K562 (cell line): Measurements from ENCODE around the gene HK2. TPM values are rescaled to one million over a fixed set of nuclear protein-coding genes. Genes with fewer than 3 reads are reported as not detected.

Experiments used
- CBX2 ChIP-seq: fragments of 200-600 bp; sonication (generic); IDR thresholded peaks from one replicate; pipeline ENCODE4 v1.6.1; 2012; ENCODE audit warnings: mild to moderate bottlenecking, low read length, inconsistent platforms; ENCODE audit not compliant: insufficient read depth, poor library complexity, severe bottlenecking
- CREB3L1 ChIP-seq: fragments of 450-650 bp; IDR thresholded peaks from 2 replicates; pipeline ENCODE4 v1.6.1; 2014; ENCODE audit warnings: low read depth, mild to moderate bottlenecking, moderate library complexity, borderline replicate concordance
- E2F6 ChIP-seq, 2 experiments: IDR thresholded peaks; 2 replicates each; pipeline ENCODE4 v1.6.1; 2011; ENCODE audit warnings: borderline replicate concordance in 1 of 2, control low read depth in 1 of 2, low read depth in 1 of 2, low read length in 1 of 2, mild to moderate bottlenecking in 1 of 2, mixed read lengths in 1 of 2, moderate library complexity in 1 of 2; ENCODE audit not compliant: insufficient read depth in 1 of 2, insufficient read length in 1 of 2, poor library complexity in 1 of 2, severe bottlenecking in 1 of 2; ENCODE audit errors: extremely low read depth in 1 of 2
- GABPB1 ChIP-seq: sonication (generic); formaldehyde crosslinking; IDR thresholded peaks from 2 replicates; pipeline ENCODE4 v1.8.0; 2022; ENCODE audit warnings: mild to moderate bottlenecking, missing genetic modification reagents
- LCOR ChIP-seq: sonication (generic); formaldehyde crosslinking; IDR thresholded peaks from 2 replicates; pipeline ENCODE4 v1.8.0; 2022; ENCODE audit warnings: mild to moderate bottlenecking, missing genetic modification reagents
- MXI1 ChIP-seq: IDR thresholded peaks from 2 replicates; pipeline ENCODE4 v1.6.1; 2011; ENCODE audit warnings: low read depth, mild to moderate bottlenecking, improper control_type of control experiment, low read length
- MYBL2 ChIP-seq, 2 experiments: fragments of 450-650 bp in 1 of 2; sonication (generic) in 1 of 2; formaldehyde crosslinking in 1 of 2; IDR thresholded peaks; 2 replicates each; pipeline versions ENCODE4 v1.6.1 to v1.8.1; 2017 to 2022; ENCODE audit warnings: borderline replicate concordance in 1 of 2, inconsistent platforms in 1 of 2, low read depth in 1 of 2, mild to moderate bottlenecking in 1 of 2, missing genetic modification reagents in 1 of 2, moderate library complexity in 1 of 2
- NR2C1 ChIP-seq, 2 experiments: fragments of 450-650 bp; IDR thresholded peaks; 2 replicates each; pipeline ENCODE4 v1.6.1; 2017; ENCODE audit warnings: mild to moderate bottlenecking in 2 of 2, antibody characterized with exemption in 1 of 2, inconsistent platforms in 1 of 2, missing compliant biosample characterization in 1 of 2, missing genetic modification characterization in 1 of 2
- NR2C2 ChIP-seq, 2 experiments: fragments of 200-800 bp in 1 of 2; sonication (Bioruptor generic) in 1 of 2; sonication (generic) in 1 of 2; formaldehyde crosslinking in 1 of 2; IDR thresholded peaks; 2 replicates each; pipeline versions ENCODE4 v1.6.1 to v1.8.0; 2016 to 2022; ENCODE audit warnings: mild to moderate bottlenecking in 1 of 2, missing compliant biosample characterization in 1 of 2, missing genetic modification characterization in 1 of 2, missing genetic modification reagents in 1 of 2
- PRDM10 ChIP-seq: fragments of 450-650 bp; IDR thresholded peaks from 2 replicates; pipeline ENCODE4 v1.6.1; 2018; ENCODE audit not compliant: partially characterized antibody
- SP1 ChIP-seq: sonication (generic); formaldehyde crosslinking; IDR thresholded peaks from 2 replicates; pipeline ENCODE4 v1.8.1; 2022; ENCODE audit warnings: mild to moderate bottlenecking, missing genetic modification reagents
- TOE1 ChIP-seq, 2 experiments: fragments of 450-650 bp in 1 of 2; sonication (generic) in 1 of 2; formaldehyde crosslinking in 1 of 2; IDR thresholded peaks; 2 replicates each; pipeline versions ENCODE4 v1.7.1 to v1.8.0; 2016 to 2022; ENCODE audit warnings: borderline replicate concordance in 2 of 2, mild to moderate bottlenecking in 2 of 2, antibody characterized with exemption in 1 of 2, inconsistent platforms in 1 of 2, low read depth in 1 of 2, missing genetic modification reagents in 1 of 2, moderate library complexity in 1 of 2
- polyA plus RNA-seq, 8 experiments: library from polyadenylated mRNA; depleted of rRNA in 4 of 8; stranded (reverse) in 5 of 8; unstranded in 3 of 8; fragments of >200 nt; fragmentation: Nextera tagmentation in 2 of 8; fragmentation: Illumina TruSeq in 1 of 8; extraction: Ambion mirVana in 2 of 8; extraction: Trizol in 1 of 8; gene quantifications; 2 replicates each; pipeline versions ENCODE4 v1.2.1 to v1.2.3, GENCODE V29; 2011 to 2014; ENCODE audit warnings: inconsistent platforms in 1 of 8, missing spikeins in 1 of 8
- total RNA-seq, 7 experiments: library from RNA; depleted of rRNA in 6 of 7; stranded (reverse); fragments of >200 nt in 6 of 7; fragmentation: Illumina TruSeq in 2 of 7; extraction: Trizol in 2 of 7; gene quantifications; 2 replicates each; pipeline versions ENCODE4 v1.2.1 to v1.2.3, GENCODE V29; 2011 to 2021; ENCODE audit warnings: low replicate concordance in 1 of 7
- TF ChIP-seq, protein P1 (sequence below): sonication (generic); formaldehyde crosslinking; IDR thresholded peaks from 2 replicates; pipeline ENCODE4 v1.8.0; 2022; ENCODE audit warnings: mild to moderate bottlenecking, missing genetic modification reagents

The HK2 gene
- total and polyA plus RNA-seq, 9 of the 15 experiments (the other 6 are each of a cell fraction or from before 2014, with no cell fraction given): 4.7 to 56.0 (median 19.9) TPM

DNA sequence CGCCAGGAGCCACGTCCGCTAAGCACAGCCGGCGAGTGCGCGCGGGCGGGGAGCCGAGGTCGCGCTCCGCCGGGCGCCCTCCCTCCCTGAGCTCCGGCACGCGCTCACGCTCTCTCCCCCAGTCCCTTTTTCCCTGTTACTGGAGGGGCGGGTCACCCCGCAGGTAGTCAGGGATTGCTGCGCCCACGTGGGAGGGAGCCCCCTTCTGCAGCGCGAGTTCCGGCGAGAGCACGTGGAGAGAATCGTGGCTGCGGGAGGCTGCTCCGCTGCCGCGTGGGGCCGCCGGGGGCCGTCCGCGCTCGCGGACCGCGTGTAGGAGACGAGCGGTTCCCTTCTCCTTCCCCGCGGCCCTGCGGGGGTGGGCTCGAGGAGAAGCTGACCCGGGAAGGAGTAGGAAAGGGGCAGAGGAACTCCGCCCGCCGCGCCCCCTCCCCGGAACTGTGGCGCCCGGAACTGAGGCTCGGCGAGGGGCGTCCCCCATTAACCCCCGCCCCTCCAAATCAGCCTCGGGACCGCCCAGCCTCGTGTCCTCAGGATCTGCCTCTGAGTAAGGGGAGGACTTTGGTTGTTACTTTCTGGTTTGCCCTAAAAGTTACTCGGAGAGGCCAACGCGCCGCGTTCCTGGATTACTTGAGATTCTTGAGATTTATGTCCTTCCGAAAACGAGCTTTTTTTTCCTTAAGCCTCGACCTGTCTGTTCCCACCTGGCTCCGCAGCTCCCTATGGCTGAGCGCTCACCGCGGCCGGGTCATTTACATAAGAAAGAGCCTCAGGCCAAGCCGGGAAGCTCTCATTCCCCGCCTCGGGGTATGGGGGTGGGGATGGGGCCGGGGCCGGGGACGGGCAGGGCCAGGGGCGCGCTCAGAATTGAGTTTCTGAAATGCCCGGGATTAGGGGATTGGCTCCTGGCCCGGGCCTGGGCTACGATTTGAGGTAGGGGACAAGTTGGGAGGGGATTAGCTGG is 1.1 kb downstream of the HK2 start (continued):
- TF ChIP-seq GABPB1 (CRISPR knock-in tag) (0 out of 2 replicates have a peak, but pooled peaks have one; percentile 15), LCOR (CRISPR knock-in tag) (peak; percentile 19; the same call in 1 of the 2 replicates), E2F6 (IDR thresholded peaks at IDR 0.05; ENCODE audit: borderline replicate concordance in 1 of 2, extremely low read depth in 1 of 2, insufficient read depth in 1 of 2, insufficient read length in 1 of 2, low read depth in 1 of 2, low read length in 1 of 2, poor library complexity in 1 of 2, severe bottlenecking in 1 of 2) (peak; percentile 59 to 82), CBX2 (no peak), MYBL2 (IDR thresholded peaks at IDR 0.05; ENCODE audit: low read depth) (no peak), MYBL2 (CRISPR knock-in tag; IDR thresholded peaks at IDR 0.05; ENCODE audit: borderline replicate concordance) (no peak), PRDM10 (peak; percentile 97), SP1 (CRISPR knock-in tag) (peak; percentile 47; the same call in 1 of the 2 replicates), NR2C1 (IDR thresholded peaks at IDR 0.05) (no peak), NR2C1 (tag; IDR thresholded peaks at IDR 0.05) (0 out of 2 replicates have a peak, but pooled peaks have one; percentile 17), MXI1 (peak; percentile 78), NR2C2 (CRISPR knock-in tag; IDR thresholded peaks at IDR 0.05) (peak; percentile 74), NR2C2 (tag; IDR thresholded peaks at IDR 0.05) (peak; percentile 36; the same call in 1 of the 2 replicates), CREB3L1 (no peak; the same call in 1 of the 2 replicates), TOE1 (IDR thresholded peaks at IDR 0.05; ENCODE audit: borderline replicate concordance) (0 out of 2 replicates have a peak, but pooled peaks have one; percentile 26), TOE1 (CRISPR knock-in tag; IDR thresholded peaks at IDR 0.05; ENCODE audit: borderline replicate concordance, low read depth) (no peak)
- TF ChIP-seq, protein P1, sequence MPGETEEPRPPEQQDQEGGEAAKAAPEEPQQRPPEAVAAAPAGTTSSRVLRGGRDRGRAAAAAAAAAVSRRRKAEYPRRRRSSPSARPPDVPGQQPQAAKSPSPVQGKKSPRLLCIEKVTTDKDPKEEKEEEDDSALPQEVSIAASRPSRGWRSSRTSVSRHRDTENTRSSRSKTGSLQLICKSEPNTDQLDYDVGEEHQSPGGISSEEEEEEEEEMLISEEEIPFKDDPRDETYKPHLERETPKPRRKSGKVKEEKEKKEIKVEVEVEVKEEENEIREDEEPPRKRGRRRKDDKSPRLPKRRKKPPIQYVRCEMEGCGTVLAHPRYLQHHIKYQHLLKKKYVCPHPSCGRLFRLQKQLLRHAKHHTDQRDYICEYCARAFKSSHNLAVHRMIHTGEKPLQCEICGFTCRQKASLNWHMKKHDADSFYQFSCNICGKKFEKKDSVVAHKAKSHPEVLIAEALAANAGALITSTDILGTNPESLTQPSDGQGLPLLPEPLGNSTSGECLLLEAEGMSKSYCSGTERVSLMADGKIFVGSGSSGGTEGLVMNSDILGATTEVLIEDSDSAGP (CRISPR knock-in tag): 0 out of 2 replicates have a peak, but pooled peaks have one; percentile 54
